Stomach (tissue), 9 donors: ENCODE results near the gene NINL. TPM values are rescaled to one million over a fixed set of nuclear protein-coding genes. Genes with fewer than 3 reads are reported as not detected.

Experiments used
- DNase-seq, 2 donors: peaks; one replicate each; pipeline versions ENCODE4 v3.0.0 to v3.0.0-alpha.2; 2013 to 2019
- H3K27ac ChIP-seq, 5 donors: fragments of 200-600 bp in 4 of 5; sonication (generic) in 4 of 5; one replicate each; pipeline ENCODE4 v1.5.1; 2013 to 2019; ENCODE audit warnings: mild to moderate bottlenecking in 1 of 5, moderate library complexity in 1 of 5
- H3K27me3 ChIP-seq, 3 donors: fragments of 200-600 bp; sonication (generic); one replicate each; pipeline ENCODE4 v1.5.1; 2017 to 2019; ENCODE audit warnings: mixed run types in 1 of 3
- H3K36me3 ChIP-seq, 4 donors: fragments of 200-600 bp; sonication (generic); 1 replicate in 3 of 4; 2 replicates in 1 of 4; pipeline ENCODE4 v1.5.1; 2016 to 2019
- H3K4me1 ChIP-seq, 4 donors: fragments of 200-600 bp; sonication (generic); one replicate each; pipeline ENCODE4 v1.5.1; 2016 to 2019
- H3K4me3 ChIP-seq, 4 donors: fragments of 200-600 bp; sonication (generic) in 3 of 4; one replicate each; pipeline ENCODE4 v1.5.1; 2016 to 2019; ENCODE audit warnings: mild to moderate bottlenecking in 1 of 4
- H3K9me3 ChIP-seq, 4 donors: fragments of 200-600 bp; sonication (generic); one replicate each; pipeline ENCODE4 v1.5.1; 2016 to 2019
- CTCF ChIP-seq, 7 experiments: fragments of 450-650 bp in 4 of 7; fragments of 200-600 bp in 3 of 7; sonication (generic) in 3 of 7; IDR thresholded peaks; one replicate each; pipeline ENCODE4 v1.5.1; 2016 to 2019; ENCODE audit warnings: antibody characterized with exemption in 7 of 7, control low read depth in 2 of 7, mild to moderate bottlenecking in 1 of 7
- EP300 ChIP-seq: sonication (generic); formaldehyde crosslinking; IDR thresholded peaks from one replicate; pipeline ENCODE4 v1.6.1; 2017; ENCODE audit warnings: antibody characterized with exemption
- POLR2A ChIP-seq, 4 donors: fragments of 450-650 bp; IDR thresholded peaks; one replicate each; pipeline ENCODE4 v1.6.1; 2016; ENCODE audit warnings: antibody characterized with exemption in 4 of 4, control low read depth in 2 of 4, mild to moderate bottlenecking in 1 of 4, moderate library complexity in 1 of 4
- POLR2AphosphoS5 ChIP-seq, 3 donors: sonication (generic); formaldehyde crosslinking; IDR thresholded peaks; one replicate each; pipeline ENCODE4 v1.6.1; 2016; ENCODE audit warnings: antibody characterized with exemption in 3 of 3
- WGBS, 5 donors: extraction: QIAGEN DNeasy Blood & Tissue Kit in 3 of 5; methylation state at CpG; one replicate each; pipeline versions ENCODE4 v1.1.5 to v1.1.7; 2013 to 2018; 5-methylcytosine and 5-hydroxymethylcytosine counted together
- intact Hi-C: fragments of 100-400 bp; cut with DNase I; formaldehyde crosslinking; loops from one replicate; pipeline ENCODE4 v1.15.1; 2023; ENCODE audit warnings: low total_unique reads
- polyA plus RNA-seq, 3 donors: library from polyadenylated mRNA; stranded (reverse); fragments of 200-250 nt; gene quantifications; one replicate each; pipeline ENCODE4 v1.2.3, GENCODE V29; 2013
- total RNA-seq, 5 donors: library from RNA; depleted of rRNA; stranded (reverse); fragments of >200 nt; gene quantifications; one replicate each; pipeline versions ENCODE4 v1.1.0 to v1.2.3, GENCODE V29; 2014 to 2016
- donor health status: healthy with polysubstance abuse.
- donor health status: Bipolar disorder and iron deficiency.
- donor health status: healthy.

NINL gene
- total and polyA plus RNA-seq, 8 donors, result 3.1 to 34.8 (median 11.5) TPM

- Histone ChIP-seq H3K27ac (no peak overlapping the region), H3K36me3 (peaks cover 0 to 20% (median under 1%) of the 10 kb centered on the region in 4 donors), H3K4me3 (no peak overlapping the region), H3K27me3 (no peaks in the 10 kb centered on the region), H3K4me1 (peaks cover 7 to 24% (median 12%) of the 10 kb centered on the region in 4 donors), H3K9me3 (no peaks in the 10 kb centered on the region)
- intact Hi-C loops, result no loop called here
- 82 to 89% (median 84%) methylated on average over 9 of the region's 9 CpGs for WGBS, 5 donors
- no peak for DNase-seq
- TF ChIP-seq CTCF (IDR thresholded peaks at IDR 0.05) (no peak), EP300 (no peak), POLR2A (IDR thresholded peaks at IDR 0.05) (no peak), POLR2AphosphoS5 (IDR thresholded peaks at IDR 0.05) (no peak)
Observed at GRCh38 chr20:25529295-25529951, 55.9 kb downstream of the NINL start.

GRCh38 chr20:25527949-25528348, 57.4 kb downstream of the NINL start:
- intact Hi-C loops, result no loop called here
- Histone ChIP-seq H3K36me3 (peaks cover 0 to 30% (median 7%) of the 10 kb centered on the region in 4 donors), H3K27me3 (no peaks in the 10 kb centered on the region), H3K4me1 (peaks cover 0 to 9% (median 3%) of the 10 kb centered on the region in 4 donors), H3K9me3 (no peaks in the 10 kb centered on the region), H3K27ac (no peak overlapping the region), H3K4me3 (no peak overlapping the region)
- DNase-seq, result no peak
- 85 to 97% (median 94%) methylated on average over 2 of the region's 2 CpGs for WGBS, 5 donors
- TF ChIP-seq POLR2A (IDR thresholded peaks at IDR 0.05), result no peak

- no peaks in the 10 kb centered on the region for H3K27me3 ChIP-seq
- H3K4me3 ChIP-seq, result no peak overlapping the region
- H3K4me1 ChIP-seq, result peaks cover 0 to 5% (median 0%) of the 10 kb centered on the region in 4 donors
- TF ChIP-seq POLR2AphosphoS5 (IDR thresholded peaks at IDR 0.05) (no peak), EP300 (no peak), POLR2A (IDR thresholded peaks at IDR 0.05) (no peak), CTCF (IDR thresholded peaks at IDR 0.05) (no peak)
- WGBS, 5 donors, result 94 to 96% (median 95%) methylated on average over 9 of the region's 9 CpGs
- DNase-seq, result no peak
- no peaks in the 10 kb centered on the region for H3K9me3 ChIP-seq
- intact Hi-C loops, result no loop called here
- peaks cover 0 to 30% (median 11%) of the 10 kb centered on the region in 4 donors for H3K36me3 ChIP-seq
- no peak overlapping the region for H3K27ac ChIP-seq
Observed at GRCh38 chr20:25526446-25526845, 58.9 kb downstream of the NINL start.

- H3K4me1 ChIP-seq, result peaks cover 0 to 5% (median 0%) of the 10 kb centered on the region in 4 donors
- intact Hi-C loops, result no loop called here
- H3K9me3 ChIP-seq, result no peaks in the 10 kb centered on the region
- no peaks in the 10 kb centered on the region for H3K27me3 ChIP-seq
- H3K4me3 ChIP-seq, result no peak overlapping the region
- H3K36me3 ChIP-seq, result peaks cover 0 to 30% (median 11%) of the 10 kb centered on the region in 4 donors
- TF ChIP-seq POLR2A (IDR thresholded peaks at IDR 0.05) (no peak), EP300 (no peak), CTCF (IDR thresholded peaks at IDR 0.05) (no peak), POLR2AphosphoS5 (IDR thresholded peaks at IDR 0.05) (no peak)
- no peak for DNase-seq
- H3K27ac ChIP-seq, result no peak overlapping the region
- 73 to 83% (median 75%) methylated on average over 2 of the region's 2 CpGs for WGBS, 5 donors
Observed at GRCh38 chr20:25525867-25526266, 59.5 kb downstream of the NINL start.

GRCh38 chr20:25525295-25525694, 60.0 kb downstream of the NINL start:
- TF ChIP-seq EP300 (no peak), POLR2AphosphoS5 (IDR thresholded peaks at IDR 0.05) (no peak), POLR2A (IDR thresholded peaks at IDR 0.05) (no peak), CTCF (IDR thresholded peaks at IDR 0.05) (no peak)

More at GRCh38 chr20:25525295-25525694, 60.0 kb downstream of the NINL start:
- WGBS, 5 donors, result 89 to 93% (median 90%) methylated on average over 6 of the region's 6 CpGs
- no peak for DNase-seq
- intact Hi-C loops, result no loop called here
- Histone ChIP-seq H3K36me3 (peaks cover 0 to 30% (median 11%) of the 10 kb centered on the region in 4 donors), H3K4me1 (peaks cover 0 to 5% (median 0%) of the 10 kb centered on the region in 4 donors), H3K4me3 (no peak overlapping the region), H3K27me3 (no peaks in the 10 kb centered on the region), H3K9me3 (no peaks in the 10 kb centered on the region), H3K27ac (no peak overlapping the region)
